Vagina (tissue), 2 donors: ENCODE results near the gene CFAP47.

Experiments
- CTCF ChIP-seq, 3 experiments: fragments of 450-650 bp in 2 of 3; fragments of 200-600 bp in 1 of 3; sonication (generic) in 1 of 3; IDR thresholded peaks; one replicate each; pipeline ENCODE4 v1.5.1; 2017 to 2019; ENCODE audit warnings: antibody characterized with exemption in 3 of 3, mild to moderate bottlenecking in 2 of 3, moderate library complexity in 2 of 3
- POLR2AphosphoS5 ChIP-seq, 2 donors: sonication (generic); formaldehyde crosslinking; IDR thresholded peaks; one replicate each; pipeline ENCODE4 v1.9.0; 2017; ENCODE audit warnings: antibody characterized with exemption in 2 of 2, mild to moderate bottlenecking in 2 of 2, low read depth in 1 of 2; ENCODE audit not compliant: insufficient read depth in 1 of 2

GRCh38 chrX:36218801-36219200 is 299.3 kb downstream of the CFAP47 start:
- TF ChIP-seq CTCF (IDR thresholded peaks at IDR 0.05): no peak
- no peak for TF ChIP-seq POLR2AphosphoS5 (IDR thresholded peaks at IDR 0.05; ENCODE audit: insufficient read depth in 1 of 2, low read depth in 1 of 2)
